Left renal cortex interstitium (tissue), 4 donors: Measurements from ENCODE around the gene SEMG2. TPM values are rescaled to one million over a fixed set of nuclear protein-coding genes. Genes with fewer than 3 reads are reported as not detected.

Source experiments
- polyA plus RNA-seq, 4 donors: library from polyadenylated mRNA; unstranded; fragments of 120-200 nt; gene quantifications; one replicate each; pipeline ENCODE4 v1.2.1, GENCODE V29; 2013; ENCODE audit not compliant: insufficient read length in 4 of 4

The SEMG2 gene
- polyA plus RNA-seq, 4 donors, result 0.06 TPM; not detected in 3

Other genes starting within 250 kb of the SEMG2 start
- under 1 TPM; 0.51 to 0.65 (median 0.52) TPM for gene KCNS1, start 120.2 kb upstream of the SEMG2 start, polyA plus RNA-seq
- not detected for gene WFDC5, start 106.2 kb upstream of the SEMG2 start, polyA plus RNA-seq
- not detected for gene WFDC12, start 96.9 kb upstream of the SEMG2 start, polyA plus RNA-seq
- under 1 TPM in 1 of 4 donors, not detected in 3; 0.27 TPM for gene PI3, start 46.5 kb upstream of the SEMG2 start, polyA plus RNA-seq
- gene SEMG1, start 14.3 kb upstream of the SEMG2 start, polyA plus RNA-seq, result not detected
- gene SLPI, start 33.2 kb downstream of the SEMG2 start, polyA plus RNA-seq, result under 1 TPM in 2 of 4 donors, not detected in 2; 0.38 to 0.52 TPM
- not detected for gene RBPJL, start 85.5 kb downstream of the SEMG2 start, polyA plus RNA-seq
- gene MATN4, start 86.9 kb downstream of the SEMG2 start, polyA plus RNA-seq, result under 1 TPM; 0.19 to 0.52 (median 0.31) TPM
- 100 to 1,000 TPM; 152 to 172 (median 165) TPM for gene SDC4, start 127.1 kb downstream of the SEMG2 start, polyA plus RNA-seq
- gene SYS1, start 141.8 kb downstream of the SEMG2 start, polyA plus RNA-seq, result 10 to 100 TPM; 29.0 to 35.9 (median 34.5) TPM
- 1 to 10 TPM in 2 of 4 donors, under 1 TPM in 2; 0.97 to 2.2 (median 1.5) TPM for gene TP53TG5, start 157.0 kb downstream of the SEMG2 start, polyA plus RNA-seq
- 10 to 100 TPM; 21.9 to 26.2 (median 24.5) TPM for gene DBNDD2, start 186.9 kb downstream of the SEMG2 start, polyA plus RNA-seq
- gene PIGT, start 194.8 kb downstream of the SEMG2 start, polyA plus RNA-seq, result 100 to 1,000 TPM in 2 of 4 donors, 10 to 100 TPM in 2; 91.4 to 116 (median 102) TPM
- 100 to 1,000 TPM; 156 to 270 (median 212) TPM for gene WFDC2, start 248.4 kb downstream of the SEMG2 start, polyA plus RNA-seq